ENCODE data around the gene CRIP1.
A peak's percentile ranks its signal among the peaks of the same experiment; 100 is the strongest.

CRIP1 gene

DNA sequence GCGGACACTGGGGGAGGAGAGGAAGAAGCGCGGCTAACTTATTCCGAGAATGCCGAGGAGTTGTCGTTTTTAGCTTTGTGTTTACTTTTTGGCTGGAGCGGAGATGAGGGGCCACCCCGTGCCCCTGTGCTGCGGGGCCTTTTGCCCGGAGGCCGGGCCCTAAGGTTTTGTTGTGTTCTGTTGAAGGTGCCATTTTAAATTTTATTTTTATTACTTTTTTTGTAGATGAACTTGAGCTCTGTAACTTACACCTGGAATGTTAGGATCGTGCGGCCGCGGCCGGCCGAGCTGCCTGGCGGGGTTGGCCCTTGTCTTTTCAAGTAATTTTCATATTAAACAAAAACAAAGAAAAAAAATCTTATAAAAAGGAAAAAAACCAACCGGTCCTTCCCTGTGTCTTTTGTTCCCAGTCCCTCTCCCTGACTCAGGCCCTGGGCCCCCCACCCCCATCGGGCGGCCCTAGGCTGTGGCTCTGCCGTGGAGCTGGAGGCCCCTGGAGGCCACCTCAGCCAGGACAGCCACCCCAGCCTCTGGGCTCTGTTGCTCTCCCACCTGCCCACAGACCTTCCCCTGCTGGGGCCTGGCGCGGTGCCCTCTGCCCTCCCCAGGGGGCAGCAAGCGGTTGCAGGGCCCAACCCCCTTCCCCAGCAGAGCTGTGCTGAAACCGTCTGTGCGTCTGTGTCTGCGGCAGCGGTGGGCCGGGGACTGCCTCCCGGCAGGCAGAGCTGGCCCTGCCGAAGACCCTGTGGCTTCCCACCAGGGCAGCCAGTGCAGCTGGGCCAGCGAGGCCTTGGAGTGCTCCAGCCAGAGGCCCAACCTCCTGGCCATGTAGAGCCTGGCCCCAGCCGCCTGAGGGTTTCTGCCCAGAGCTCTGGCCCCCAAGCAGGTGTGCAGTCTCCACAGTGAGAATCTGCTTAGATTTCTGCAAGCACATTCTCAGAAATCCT lies 16.1 kb upstream of the CRIP1 start:
- DNase-seq, result no peak

GRCh38 chr14:105471297-105471821 lies 15.3 kb upstream of the CRIP1 start:
- DNase-seq, result no peak

- no peak for DNase-seq
Observed at GRCh38 chr14:105471823-105472485, 14.7 kb upstream of the CRIP1 start.

GRCh38 chr14:105472486-105472991 lies 14.1 kb upstream of the CRIP1 start:
- no peak for DNase-seq

- no peak for DNase-seq
Observed at GRCh38 chr14:105473033-105473676, 13.5 kb upstream of the CRIP1 start.

GRCh38 chr14:105473677-105474482 lies 12.8 kb upstream of the CRIP1 start:
- DNase-seq, result peak; percentile 82

- DNase-seq, result no peak
Observed at GRCh38 chr14:105474483-105475268, 12.0 kb upstream of the CRIP1 start, which contains the start of gene CRIP2. CRIP2 (plus strand) TSS chr14:105474821; CDS start chr14:105474863, 42 bp downstream.

- no peak for DNase-seq
Observed at GRCh38 chr14:105475269-105476096, 11.2 kb upstream of the CRIP1 start.

GRCh38 chr14:105476097-105476830 lies 10.4 kb upstream of the CRIP1 start:
- no peak for DNase-seq

DNA sequence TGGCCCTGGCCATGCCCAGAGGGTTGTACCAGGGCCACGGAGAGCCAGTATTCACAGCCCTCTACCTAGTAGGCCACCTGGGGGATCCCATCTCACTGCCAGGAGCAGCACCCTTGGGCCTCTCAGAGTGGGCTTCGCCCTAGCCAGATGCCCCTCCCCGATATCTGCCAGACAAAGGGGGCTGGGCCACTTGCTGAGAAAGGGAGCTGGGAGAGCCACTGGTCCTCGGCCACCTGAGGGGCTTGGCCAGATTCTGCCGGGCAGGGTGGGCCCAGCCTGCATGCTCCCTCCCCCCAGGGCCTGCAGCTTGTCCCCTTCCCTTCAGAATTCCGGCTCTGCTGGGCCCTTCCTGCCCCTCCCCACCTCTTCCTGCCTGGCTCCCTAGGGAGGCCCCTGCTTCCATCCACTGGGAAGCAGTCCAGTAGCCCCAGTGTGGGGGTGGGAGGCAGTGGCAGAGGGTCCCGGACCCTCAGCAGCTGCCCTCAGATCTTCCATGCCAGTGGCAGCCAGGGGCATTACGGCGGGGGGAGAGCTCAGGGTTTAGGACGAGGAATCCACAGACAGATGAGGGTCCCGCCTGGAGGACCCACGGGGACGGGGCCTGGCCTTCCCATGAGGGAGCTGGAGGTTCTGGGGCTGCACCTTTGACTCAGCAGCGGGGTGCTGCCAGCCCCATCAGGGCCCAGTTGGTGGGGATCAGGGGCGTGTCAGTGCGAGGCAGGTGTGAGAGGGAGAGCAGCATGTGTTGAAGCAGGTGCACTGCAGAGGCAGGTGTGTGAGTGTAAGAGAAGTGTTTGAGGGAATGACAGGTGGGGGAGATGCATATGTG lies 9.6 kb upstream of the CRIP1 start:
- DNase-seq, result no peak

DNA sequence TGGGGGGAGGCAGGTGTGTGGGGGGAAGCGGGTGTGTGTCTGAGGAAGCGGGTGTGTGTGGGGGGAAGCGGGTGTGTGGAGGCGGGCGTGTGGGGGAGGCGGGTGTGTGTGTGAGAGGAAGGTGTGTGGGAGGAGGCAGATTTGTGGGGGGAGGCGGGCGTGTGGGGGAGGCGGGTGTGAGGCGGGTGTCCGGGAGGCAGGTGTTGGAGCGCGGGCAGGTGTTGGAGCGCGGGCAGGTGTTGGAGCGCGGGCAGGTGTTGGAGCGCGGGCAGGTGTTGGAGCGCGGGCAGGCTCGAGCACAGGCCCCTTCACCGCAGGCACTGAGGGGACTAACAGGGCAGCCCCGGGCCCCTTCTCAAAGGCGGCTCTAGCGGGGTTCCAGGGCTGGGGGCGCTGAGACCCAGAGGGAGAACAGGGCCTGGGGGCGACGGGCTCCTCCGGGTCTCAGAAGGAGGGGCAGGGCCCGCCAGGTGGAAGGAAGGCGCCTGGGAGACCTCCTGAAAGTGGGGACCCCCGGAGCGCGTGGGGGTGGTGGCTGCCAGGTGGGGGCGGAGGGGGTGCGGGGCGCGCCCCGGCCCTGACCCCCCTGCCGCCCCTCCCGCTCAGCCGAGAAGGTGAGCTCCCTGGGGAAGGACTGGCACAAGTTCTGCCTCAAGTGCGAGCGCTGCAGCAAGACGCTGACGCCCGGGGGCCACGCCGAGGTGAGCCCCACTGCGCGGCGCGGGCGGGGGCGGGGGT lies 8.9 kb upstream of the CRIP1 start:
- DNase-seq, result no peak

- DNase-seq, result no peak
Observed at GRCh38 chr14:105478398-105479251, 8.1 kb upstream of the CRIP1 start.

GRCh38 chr14:105479431-105480158 lies 7.1 kb upstream of the CRIP1 start:
- DNase-seq, result no peak

GRCh38 chr14:105480199-105480746 lies 6.4 kb upstream of the CRIP1 start:
- DNase-seq, result no peak
